ENCODE results near the gene SLX1B.
"Not testable (repeated sequence)": the region's sequence is repeated elsewhere in the genome, so short reads cannot be mapped to it uniquely, and the experiment has no call there.

SLX1B gene

GRCh38 chr16:29454269-29454668, at the start of gene SLX1B, which contains the start of gene BOLA2:
TSS of gene SLX1B (plus strand) at chr16:29454533.
TSS of gene BOLA2 (minus strand) at chr16:29454351. CDS start at chr16:29454253, 98 bp downstream.
- DNase-seq, result not testable (repeated sequence)

GRCh38 chr16:29405249-29405648, 49.1 kb upstream of the SLX1B start:
- DNase-seq, result not testable (repeated sequence)

GRCh38 chr16:29423587-29423986, 30.7 kb upstream of the SLX1B start:
- DNase-seq, result not testable (repeated sequence)

- not testable (repeated sequence) for DNase-seq
Measured at GRCh38 chr16:29425390-29425789, 28.9 kb upstream of the SLX1B start.

GRCh38 chr16:29453754-29454153, 579 bp upstream of the SLX1B start:
- not testable (repeated sequence) for DNase-seq

DNA sequence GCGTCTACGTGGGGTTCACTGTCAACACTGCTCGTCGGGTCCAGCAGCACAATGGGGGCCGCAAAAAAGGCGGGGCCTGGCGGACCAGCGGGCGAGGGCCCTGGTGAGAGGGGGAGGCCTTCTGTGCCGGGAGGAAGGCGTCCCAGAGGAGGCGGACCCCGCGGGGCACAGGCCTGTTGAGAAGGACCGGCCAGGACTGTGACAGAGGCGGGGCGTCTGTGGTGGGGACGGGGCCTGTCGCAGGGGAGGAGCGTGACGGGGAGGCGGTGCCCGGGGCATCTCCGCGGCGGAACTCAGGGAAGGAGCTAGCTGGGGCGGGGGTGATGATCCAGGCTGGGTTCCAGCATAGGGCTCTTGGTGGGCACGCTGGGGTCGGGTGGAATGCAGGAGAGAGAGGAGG, 495 bp downstream of the SLX1B start:
- not testable (repeated sequence) for DNase-seq

DNA sequence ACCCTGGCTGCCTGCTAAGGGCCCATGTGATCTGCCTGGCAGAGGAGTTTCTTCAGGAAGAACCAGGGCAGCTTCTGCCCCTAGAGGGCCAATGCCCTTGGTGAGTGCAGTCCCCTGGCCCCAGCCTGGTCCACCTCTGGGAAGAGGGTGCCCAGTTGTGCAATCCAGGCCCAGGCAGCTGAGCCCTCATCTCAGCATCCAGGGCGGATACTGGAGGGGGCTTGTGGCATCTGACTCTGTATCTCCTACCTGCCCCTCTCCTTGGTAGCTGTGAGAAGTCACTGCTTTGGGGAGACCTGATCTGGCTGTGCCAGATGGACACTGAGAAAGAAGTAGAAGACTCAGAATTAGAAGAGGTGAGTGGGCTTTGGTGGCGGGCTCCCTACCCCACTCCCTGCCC, 3.3 kb downstream of the SLX1B start:
- not testable (repeated sequence) for DNase-seq

DNA sequence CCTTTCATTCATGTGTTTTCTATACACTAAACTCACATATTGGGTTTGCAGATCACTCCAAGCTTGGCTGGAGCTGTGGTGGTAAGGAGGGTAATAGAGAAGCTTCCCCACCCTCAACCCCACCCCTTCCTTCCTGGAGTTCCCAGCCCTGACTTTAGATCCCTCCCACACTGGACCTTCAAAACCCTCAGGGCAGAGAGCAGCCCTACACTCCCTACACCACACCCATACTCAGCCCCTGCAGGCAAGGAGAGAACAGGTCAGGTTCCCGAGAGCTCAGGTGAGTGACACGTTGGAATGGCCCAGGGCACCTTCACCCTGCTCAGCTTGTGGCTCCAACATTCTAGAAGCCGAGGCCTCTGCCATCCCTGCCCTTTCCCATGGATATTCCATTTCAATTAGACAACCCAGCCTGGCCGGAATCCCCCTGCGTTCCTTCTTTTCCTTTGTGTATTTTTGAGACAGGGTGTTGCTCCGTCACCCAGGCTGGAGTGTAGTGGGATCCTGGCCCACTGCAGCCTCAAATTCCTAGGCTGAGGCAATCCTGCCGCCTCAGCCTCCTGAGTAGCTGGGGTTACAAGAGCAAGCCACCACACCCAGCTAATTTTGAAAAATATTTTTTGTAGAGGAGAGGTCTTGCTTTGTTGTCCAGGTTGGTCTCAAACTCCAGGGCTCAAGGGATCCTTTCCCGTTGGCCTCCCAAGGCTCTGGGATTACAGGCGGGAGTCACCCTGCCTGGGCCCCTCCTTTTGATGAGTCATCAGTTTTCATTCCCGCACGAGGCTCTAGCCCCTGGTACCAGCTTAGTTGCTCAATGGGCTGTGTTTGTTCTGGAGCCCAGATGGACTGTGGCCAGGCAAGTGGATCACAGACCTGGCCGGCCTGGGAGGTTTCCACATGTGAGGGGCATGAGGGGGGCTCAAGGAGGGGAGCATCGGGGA, 5.6 kb downstream of the SLX1B start, which contains the start of gene SULT1A4:
Gene SULT1A4, plus strand, starts transcription at position 208 of the 941 bp plus-strand sequence. CDS start 1,473 bp downstream, outside the sequence.
- DNase-seq, result not testable (repeated sequence)

- not testable (repeated sequence) for DNase-seq
Measured at GRCh38 chr16:29460647-29461030, 6.3 kb downstream of the SLX1B start.

- not testable (repeated sequence) for DNase-seq
Measured at GRCh38 chr16:29465985-29466824, 11.9 kb downstream of the SLX1B start.

DNA sequence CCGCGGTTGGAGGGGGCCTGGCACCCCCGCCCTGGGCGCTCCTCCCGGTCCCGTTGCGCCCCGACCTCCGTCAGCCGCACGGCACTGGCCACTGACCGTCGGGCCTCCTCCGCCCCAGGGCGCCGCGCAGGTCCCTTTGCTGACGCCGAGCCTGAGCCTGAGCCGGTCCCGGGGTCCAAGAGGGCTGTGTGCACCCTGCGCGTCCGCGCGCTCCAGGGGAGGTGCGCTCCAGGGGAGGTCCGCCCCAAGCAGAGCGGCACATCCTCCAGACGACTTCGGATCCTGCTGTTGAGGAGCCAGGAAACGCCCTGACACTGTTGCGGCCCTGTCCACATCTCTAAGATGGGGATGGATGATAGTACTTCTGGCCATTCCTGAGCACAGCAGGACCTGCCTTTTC, 12.6 kb downstream of the SLX1B start:
- DNase-seq, result not testable (repeated sequence)

DNA sequence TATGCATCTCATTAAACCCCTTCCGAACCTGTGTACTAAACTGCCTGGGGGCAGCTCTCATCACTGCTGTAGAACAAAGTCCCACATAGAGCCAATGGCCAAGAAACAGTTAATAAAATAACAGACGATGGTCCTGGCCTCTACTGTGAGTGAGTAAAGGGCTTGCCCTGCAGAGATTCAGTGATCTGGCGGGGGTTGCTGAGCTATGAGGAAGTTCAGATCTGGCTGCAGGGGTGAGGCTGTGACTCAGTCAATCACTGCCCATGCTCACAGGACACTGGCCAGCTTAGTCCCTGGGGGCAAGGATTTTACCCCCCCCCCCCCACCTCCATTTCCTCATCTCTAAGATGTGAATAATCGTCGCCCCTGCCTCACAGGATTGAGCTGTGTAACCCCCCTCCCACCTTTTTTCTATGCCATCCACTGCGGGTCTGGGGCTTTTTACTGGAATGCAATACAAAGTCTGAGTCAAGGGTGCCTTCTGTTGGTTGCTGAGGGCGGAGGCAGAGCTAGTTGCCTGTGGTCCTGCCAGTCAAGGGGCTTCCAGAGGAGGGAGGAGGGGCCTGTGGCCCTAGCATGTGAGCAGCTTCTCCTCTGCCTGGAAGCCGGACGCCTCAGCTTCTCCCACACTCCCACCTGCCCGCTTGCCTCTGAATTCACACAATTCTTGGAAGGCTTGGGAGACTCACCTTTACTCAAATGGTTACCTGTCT, 13.5 kb downstream of the SLX1B start:
- DNase-seq, result not testable (repeated sequence)

DNA sequence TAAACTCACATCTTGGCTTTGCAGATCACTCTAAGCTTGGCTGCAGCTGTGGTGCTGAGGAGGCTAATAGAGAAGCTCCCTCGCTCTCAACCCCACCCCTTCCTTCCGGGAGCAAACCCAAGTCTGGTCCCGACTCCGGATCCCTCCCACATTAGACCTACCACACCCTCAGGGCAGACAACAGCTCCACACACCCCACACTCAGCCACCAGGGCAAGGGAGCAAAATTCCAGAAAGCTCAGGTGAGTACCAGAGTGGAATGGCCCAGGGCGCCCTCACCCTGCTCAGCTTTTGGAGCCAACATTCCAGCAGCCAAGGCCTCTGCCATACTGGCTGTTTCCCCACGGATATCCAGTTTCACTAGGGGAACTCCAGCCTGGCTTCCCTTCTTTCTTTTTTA, 15.3 kb downstream of the SLX1B start:
- DNase-seq, result peak; percentile 73

GRCh38 chr16:29472065-29472464, 17.7 kb downstream of the SLX1B start:
- not testable (repeated sequence) for DNase-seq

DNA sequence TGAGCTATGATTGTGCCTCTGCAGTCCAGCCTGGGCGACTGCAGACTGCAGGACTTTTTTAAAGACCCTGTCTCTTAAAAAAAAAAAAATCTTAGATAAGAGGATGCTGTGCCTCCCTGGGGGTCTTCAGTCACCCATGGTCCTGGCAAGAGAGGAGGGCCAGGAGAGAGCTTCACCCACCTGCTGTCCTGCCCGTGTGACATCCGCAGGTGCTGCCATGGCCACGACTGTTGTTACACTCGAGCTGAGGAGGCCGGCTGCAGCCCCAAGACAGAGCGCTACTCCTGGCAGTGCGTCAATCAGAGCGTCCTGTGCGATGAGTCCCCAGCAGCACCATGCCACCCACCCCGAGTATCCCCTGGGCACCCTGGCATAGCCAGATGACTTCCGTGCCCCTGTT, 27.9 kb downstream of the SLX1B start:
- DNase-seq, result peak; percentile 0

DNA sequence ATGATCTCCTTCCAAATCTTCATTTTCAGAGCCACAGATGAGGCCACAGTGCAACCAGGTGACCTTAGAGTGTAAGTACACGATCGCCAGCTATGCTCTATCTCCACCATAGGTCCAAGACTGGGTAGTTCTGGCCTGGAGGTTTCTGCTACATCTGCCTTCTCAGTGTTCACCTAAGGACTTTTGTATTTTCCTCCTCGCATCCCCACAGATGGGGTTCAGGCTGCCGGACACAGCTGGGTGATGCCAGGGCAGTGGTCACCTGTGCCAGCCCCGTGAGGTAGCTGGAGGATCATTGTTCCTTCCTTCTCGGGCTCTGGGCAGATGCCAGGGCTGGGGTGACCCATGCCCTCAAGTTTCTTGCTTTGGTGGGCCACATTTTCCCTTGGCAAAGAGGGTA, 52.0 kb downstream of the SLX1B start, which contains the start of gene NPIPB12:
Gene NPIPB12, minus strand, starts transcription at position 101 of the 400 bp plus-strand sequence.
- DNase-seq, result not testable (repeated sequence)

Data from CD4-positive, alpha-beta T cell treated with Interleukin-10 for 1 hour (primary cell).